AG10803 (cell line): ENCODE measurements around the gene UFD1.

Source experiments
- DNase-seq: peaks from one replicate; pipeline ENCODE4 v3.0.0; 2010; ENCODE audit warnings: low read depth
- H3K4me3 ChIP-seq: 2 replicates; pipeline ENCODE4 v1.5.1; 2011; ENCODE audit warnings: mild to moderate bottlenecking, low read length, control low read depth
- CTCF ChIP-seq: conservative IDR thresholded peaks from 2 replicates; pipeline ENCODE4 v1.5.1; 2011; ENCODE audit warnings: mild to moderate bottlenecking, low read length, control low read depth, inconsistent platforms

Gene UFD1

DNA sequence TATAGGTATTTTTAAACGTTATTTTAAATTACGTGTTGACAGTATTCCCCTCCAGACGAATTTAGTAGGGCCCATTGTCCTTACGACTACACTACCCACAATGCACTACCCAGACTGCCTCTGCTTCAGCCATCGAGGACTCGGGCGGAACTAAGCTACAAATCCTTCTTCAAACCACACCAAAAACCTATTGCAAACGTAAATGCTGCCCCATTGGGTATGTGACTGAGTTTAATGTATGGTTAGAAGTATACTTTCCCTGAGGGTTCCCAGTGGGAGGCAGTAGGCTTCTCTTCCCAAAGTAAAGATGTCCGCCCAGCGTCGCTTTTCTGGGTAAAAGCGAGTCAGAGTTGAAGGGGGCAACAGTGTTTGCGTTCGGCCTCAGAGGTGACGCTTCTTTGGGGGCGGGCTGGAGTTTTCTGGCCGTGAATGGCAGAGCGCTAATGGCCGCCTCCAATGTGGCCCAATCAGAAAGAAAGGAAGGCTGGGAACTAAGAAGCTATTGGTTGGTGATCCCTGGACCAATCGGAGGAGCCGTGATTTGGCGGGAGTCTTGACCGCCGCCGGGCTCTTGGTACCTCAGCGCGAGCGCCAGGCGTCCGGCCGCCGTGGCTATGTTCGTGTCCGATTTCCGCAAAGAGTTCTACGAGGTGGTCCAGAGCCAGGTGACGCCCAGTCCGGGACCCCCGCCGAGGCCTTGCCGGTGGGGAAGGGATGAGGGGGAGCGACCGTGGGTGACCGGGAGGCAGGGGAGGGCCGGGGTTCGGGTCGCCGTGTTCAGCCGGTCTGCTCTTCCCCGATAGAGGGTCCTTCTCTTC is 571 bp upstream of the UFD1 start, which contains the start of gene CDC45:
TSS of gene CDC45 (plus strand) at position 566 of the 818 bp plus-strand sequence. CDS start at position 615, 49 bp downstream.
- peak; percentile 99 for DNase-seq
- H3K4me3 ChIP-seq, result peak within 1 kb of the TSS; percentile 97
- TF ChIP-seq CTCF, result no peak

- DNase-seq, result no peak
- H3K4me3 ChIP-seq, result peak overlapping the region; percentile 97
- no peak for TF ChIP-seq CTCF
Measured at GRCh38 chr22:19478045-19478900, 720 bp downstream of the UFD1 start.

GRCh38 chr22:19477321-19478044 is 1.5 kb downstream of the UFD1 start:
- peak; percentile 50 for TF ChIP-seq CTCF
- peak overlapping the region; percentile 97 for H3K4me3 ChIP-seq
- peak; percentile 35 for DNase-seq

GRCh38 chr22:19476023-19476422 is 3.0 kb downstream of the UFD1 start:
- TF ChIP-seq CTCF, result no peak
- DNase-seq, result no peak
- no peak overlapping the region for H3K4me3 ChIP-seq

DNA sequence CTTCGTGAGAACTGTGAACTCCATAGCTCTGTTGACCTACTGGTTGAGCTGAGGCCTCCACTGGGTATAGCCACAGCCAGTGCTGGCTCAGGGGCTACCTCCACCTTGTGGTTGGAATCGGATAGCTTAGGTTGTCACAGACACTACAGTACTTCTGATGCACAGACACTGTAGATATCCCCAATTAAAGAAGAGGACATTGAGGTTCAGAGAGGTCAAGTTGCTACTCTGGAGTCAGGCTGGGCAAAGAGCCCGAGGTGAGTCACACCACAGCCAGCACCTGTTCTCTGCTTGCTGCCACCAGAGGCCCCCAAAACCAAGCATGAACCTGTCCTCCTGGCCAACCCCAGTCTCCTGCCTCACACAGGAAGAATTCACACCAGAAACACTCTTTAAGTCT is 5.4 kb downstream of the UFD1 start:
- no peak overlapping the region for H3K4me3 ChIP-seq
- 0 out of 2 replicates have a peak, but pooled peaks have one; percentile 6 for TF ChIP-seq CTCF
- DNase-seq, result no peak

GRCh38 chr22:19472233-19472632 is 6.8 kb downstream of the UFD1 start:
- TF ChIP-seq CTCF, result no peak
- DNase-seq, result no peak
- no peak overlapping the region for H3K4me3 ChIP-seq
